ENCODE data around the gene INTS14. TPM values are rescaled to one million over a fixed set of nuclear protein-coding genes. Genes with fewer than 3 reads are reported as not detected.

The INTS14 gene
- 22.2 TPM for polyA plus RNA-seq (2013, experiment 1 of 2)
- polyA plus RNA-seq (2013, experiment 2 of 2), result 22.1 TPM

DNA sequence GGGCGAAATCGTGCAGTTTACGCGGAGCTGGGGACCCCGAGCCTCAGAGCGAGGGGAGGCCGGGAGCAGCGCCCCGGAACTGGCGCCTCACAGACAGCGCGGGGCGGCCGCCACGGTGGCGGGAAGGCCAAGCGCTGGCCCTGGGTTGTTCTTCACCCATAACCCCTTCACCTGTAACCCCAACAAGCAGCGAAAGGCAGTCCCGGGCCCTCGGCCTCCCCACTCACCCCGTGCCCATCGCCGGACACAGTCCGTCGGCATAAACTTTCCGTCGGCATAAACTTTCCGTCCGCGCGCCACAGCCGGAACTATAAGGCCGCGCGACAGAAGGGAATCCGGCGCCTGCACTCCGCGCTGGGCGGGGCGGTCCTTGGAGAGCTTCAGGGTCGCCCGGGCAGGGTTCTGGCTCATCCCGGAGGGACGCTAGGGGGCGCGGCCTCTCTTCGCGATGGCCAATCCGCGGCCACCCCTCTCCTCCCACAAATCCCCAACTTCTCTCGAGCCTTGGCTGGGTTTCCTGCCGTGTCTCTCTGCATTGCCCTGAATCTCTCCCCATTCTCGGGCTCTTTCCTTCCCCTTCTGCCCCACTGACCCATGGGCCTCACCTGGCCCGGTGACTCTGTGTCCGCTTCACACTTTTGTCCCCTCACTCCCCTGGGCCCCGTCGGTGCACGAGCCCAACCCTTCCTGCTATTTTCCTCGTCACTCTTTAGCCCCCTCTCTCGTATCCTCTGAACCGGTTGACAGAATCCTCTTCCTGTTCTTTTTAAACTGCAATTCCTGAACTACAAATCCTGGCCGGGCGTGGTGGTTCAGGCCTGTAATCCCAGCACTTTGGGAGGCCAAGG is at the start of gene INTS14:
TSS of gene INTS14 (minus strand) at position 261 of the 848 bp plus-strand sequence. CDS start 3,751 bp downstream, outside the sequence.
- Histone ChIP-seq H2BK120ac (ENCODE audit: low read depth, low read length) (peak within 1 kb of the TSS; percentile 76), H3K23ac (ENCODE audit: low read length in 2 of 2) (peak within 1 kb of the TSS in 1 of 2 experiments; percentile 74), H3K36me3 (ENCODE audit: control insufficient read depth in 1 of 2, insufficient read depth in 2 of 2, low read depth in 1 of 2, low read length in 2 of 2) (peaks cover 4 to 6% of the 10 kb centered on the region in 2 experiments), H2BK15ac (ENCODE audit: low read depth, poor library complexity, severe bottlenecking) (peak within 1 kb of the TSS; percentile 33), H3K9ac (ENCODE audit: low read length) (peak within 1 kb of the TSS; percentile 95), H3K18ac (ENCODE audit: low read depth in 1 of 2, low read length in 2 of 2) (peak within 1 kb of the TSS; percentile 84 to 89), H3K27me3 (ENCODE audit: control insufficient read depth in 1 of 2, insufficient read depth in 1 of 2, low read length in 2 of 2) (no peaks in the 10 kb centered on the region), H3K4me3 (ENCODE audit: insufficient read depth in 1 of 2, low read depth in 1 of 2, low read length in 2 of 2) (peak within 1 kb of the TSS; percentile 82 to 84), H4K91ac (ENCODE audit: low read length) (peak within 1 kb of the TSS; percentile 94), H3K9me3 (ENCODE audit: control insufficient read depth, low read length) (no peaks in the 10 kb centered on the region), H2AK5ac (ENCODE audit: low read length, severe bottlenecking) (peak within 1 kb of the TSS; percentile 83), H3K4me2 (ENCODE audit: low read length, poor library complexity, severe bottlenecking) (peak within 1 kb of the TSS; percentile 82), H3K27ac (ENCODE audit: low read length, poor library complexity, severe bottlenecking) (peak within 1 kb of the TSS; percentile 97), H2AFZ (ENCODE audit: low read depth, low read length) (peak within 1 kb of the TSS; percentile 99), H4K8ac (ENCODE audit: low read length) (peak within 1 kb of the TSS; percentile 99), H3K79me1 (replicated peaks; ENCODE audit: low read length, poor library complexity, severe bottlenecking) (peaks cover 16% of the 10 kb centered on the region), H3K4ac (ENCODE audit: low read depth in 1 of 2, low read length in 2 of 2) (peak within 1 kb of the TSS; percentile 87 to 90), H2BK12ac (ENCODE audit: low read length in 2 of 2) (no peak within 1 kb of the TSS), H3K4me1 (ENCODE audit: control insufficient read depth, insufficient read depth, low read depth, low read length) (peaks cover 18% of the 10 kb centered on the region), H3K14ac (ENCODE audit: low read length in 2 of 2) (peak within 1 kb of the TSS in 1 of 2 experiments; percentile 89), H2BK5ac (ENCODE audit: low read depth, low read length, poor library complexity, severe bottlenecking) (peak within 1 kb of the TSS; percentile 75)
- DNase-seq, result peak; percentile 97
- under 1% methylated on average over 57 of the region's 64 CpGs for WGBS

- Histone ChIP-seq H3K27me3 (ENCODE audit: control insufficient read depth in 1 of 2, insufficient read depth in 1 of 2, low read length in 2 of 2) (no peaks in the 10 kb centered on the region), H3K4ac (ENCODE audit: low read depth in 1 of 2, low read length in 2 of 2) (no peak overlapping the region)
Measured at GRCh38 chr15:65659502-65660052, 48.6 kb upstream of the INTS14 start.

DNA sequence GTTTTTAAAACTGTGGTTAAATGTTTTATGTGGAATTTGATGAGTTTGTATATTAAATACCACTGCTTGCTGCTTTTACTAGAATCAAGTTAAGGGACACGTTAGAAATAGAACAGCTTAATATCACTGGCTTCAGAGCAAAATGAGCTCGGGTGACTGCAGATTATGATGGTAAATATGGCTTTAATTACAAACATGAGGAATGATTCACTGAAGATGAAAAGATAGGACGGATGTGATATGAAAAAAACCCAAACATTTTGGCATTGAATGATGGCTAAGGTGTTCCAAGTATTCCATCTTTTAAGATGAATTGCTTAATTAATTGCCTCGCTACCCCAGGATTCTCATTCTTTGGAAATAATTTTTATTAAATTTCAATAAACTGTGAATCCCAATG is 44.5 kb upstream of the INTS14 start:
- H2BK5ac ChIP-seq (ENCODE audit: low read depth, low read length, poor library complexity, severe bottlenecking), result no peak overlapping the region
- no peak overlapping the region for H3K9ac ChIP-seq (ENCODE audit: low read length)
- H3K4me3 ChIP-seq (ENCODE audit: insufficient read depth in 1 of 2, low read depth in 1 of 2, low read length in 2 of 2), result no peak overlapping the region
- H2BK12ac ChIP-seq (ENCODE audit: low read length in 2 of 2), result no peak overlapping the region
- H2BK15ac ChIP-seq (ENCODE audit: low read depth, poor library complexity, severe bottlenecking), result no peak overlapping the region
- no peak overlapping the region for H3K14ac ChIP-seq (ENCODE audit: low read length in 2 of 2)
- H2BK120ac ChIP-seq (ENCODE audit: low read depth, low read length), result no peak overlapping the region
- no peaks in the 10 kb centered on the region for H3K27me3 ChIP-seq (ENCODE audit: control insufficient read depth in 1 of 2, insufficient read depth in 1 of 2, low read length in 2 of 2)
- H2AK5ac ChIP-seq (ENCODE audit: low read length, severe bottlenecking), result no peak overlapping the region
- no peak overlapping the region for H3K4ac ChIP-seq (ENCODE audit: low read depth in 1 of 2, low read length in 2 of 2)
- H4K8ac ChIP-seq (ENCODE audit: low read length), result no peak overlapping the region
- H3K36me3 ChIP-seq (ENCODE audit: control insufficient read depth in 1 of 2, insufficient read depth in 2 of 2, low read depth in 1 of 2, low read length in 2 of 2), result peaks cover 17 to 30% of the 10 kb centered on the region in 2 experiments
- whole genome bisulfite sequencing, result 94% methylated on average over 2 of the region's 4 CpGs
- H3K9me3 ChIP-seq (ENCODE audit: control insufficient read depth, low read length), result no peaks in the 10 kb centered on the region
- no peak overlapping the region for H3K23ac ChIP-seq (ENCODE audit: low read length in 2 of 2)
- H3K79me1 ChIP-seq (replicated peaks; ENCODE audit: low read length, poor library complexity, severe bottlenecking), result no peaks in the 10 kb centered on the region
- no peak overlapping the region for H4K91ac ChIP-seq (ENCODE audit: low read length)
- H3K4me1 ChIP-seq (ENCODE audit: control insufficient read depth, insufficient read depth, low read depth, low read length), result peaks cover 4% of the 10 kb centered on the region
- DNase-seq, result no peak
- no peak overlapping the region for H3K27ac ChIP-seq (ENCODE audit: low read length, poor library complexity, severe bottlenecking)
- no peak overlapping the region for H2AFZ ChIP-seq (ENCODE audit: low read depth, low read length)
- no peak overlapping the region for H3K18ac ChIP-seq (ENCODE audit: low read depth in 1 of 2, low read length in 2 of 2)
- H3K4me2 ChIP-seq (ENCODE audit: low read length, poor library complexity, severe bottlenecking), result no peak overlapping the region

More at GRCh38 chr15:65659502-65660052, 48.6 kb upstream of the INTS14 start:
- 83% methylated on average over 3 of the region's 4 CpGs for WGBS
- no peak overlapping the region for H3K4me2 ChIP-seq (ENCODE audit: low read length, poor library complexity, severe bottlenecking)
- no peak overlapping the region for H2BK120ac ChIP-seq (ENCODE audit: low read depth, low read length)
- no peak overlapping the region for H2BK5ac ChIP-seq (ENCODE audit: low read depth, low read length, poor library complexity, severe bottlenecking)
- no peak overlapping the region for H4K91ac ChIP-seq (ENCODE audit: low read length)
- H3K79me1 ChIP-seq (replicated peaks; ENCODE audit: low read length, poor library complexity, severe bottlenecking), result no peaks in the 10 kb centered on the region
- no peak overlapping the region for H3K27ac ChIP-seq (ENCODE audit: low read length, poor library complexity, severe bottlenecking)
- peaks cover 3% of the 10 kb centered on the region for H3K4me1 ChIP-seq (ENCODE audit: control insufficient read depth, insufficient read depth, low read depth, low read length)
- no peak for DNase-seq
- H4K8ac ChIP-seq (ENCODE audit: low read length), result no peak overlapping the region
- no peak overlapping the region for H2BK12ac ChIP-seq (ENCODE audit: low read length in 2 of 2)
- H2AK5ac ChIP-seq (ENCODE audit: low read length, severe bottlenecking), result no peak overlapping the region
- H3K18ac ChIP-seq (ENCODE audit: low read depth in 1 of 2, low read length in 2 of 2), result no peak overlapping the region
- H3K9ac ChIP-seq (ENCODE audit: low read length), result no peak overlapping the region
- H2BK15ac ChIP-seq (ENCODE audit: low read depth, poor library complexity, severe bottlenecking), result no peak overlapping the region
- H3K36me3 ChIP-seq (ENCODE audit: control insufficient read depth in 1 of 2, insufficient read depth in 2 of 2, low read depth in 1 of 2, low read length in 2 of 2), result peaks cover 7 to 22% of the 10 kb centered on the region in 2 experiments
- no peaks in the 10 kb centered on the region for H3K9me3 ChIP-seq (ENCODE audit: control insufficient read depth, low read length)
- no peak overlapping the region for H3K14ac ChIP-seq (ENCODE audit: low read length in 2 of 2)
- H2AFZ ChIP-seq (ENCODE audit: low read depth, low read length), result no peak overlapping the region
- H3K4me3 ChIP-seq (ENCODE audit: insufficient read depth in 1 of 2, low read depth in 1 of 2, low read length in 2 of 2), result no peak overlapping the region
- H3K23ac ChIP-seq (ENCODE audit: low read length in 2 of 2), result no peak overlapping the region

GRCh38 chr15:65655026-65655425 is 44.1 kb upstream of the INTS14 start:
- no peak overlapping the region for H3K27ac ChIP-seq (ENCODE audit: low read length, poor library complexity, severe bottlenecking)
- no peak overlapping the region for H2BK15ac ChIP-seq (ENCODE audit: low read depth, poor library complexity, severe bottlenecking)
- DNase-seq, result peak; percentile 25
- H3K23ac ChIP-seq (ENCODE audit: low read length in 2 of 2), result no peak overlapping the region
- no peak overlapping the region for H4K91ac ChIP-seq (ENCODE audit: low read length)
- H2BK120ac ChIP-seq (ENCODE audit: low read depth, low read length), result no peak overlapping the region
- no peak overlapping the region for H2BK12ac ChIP-seq (ENCODE audit: low read length in 2 of 2)
- no peak overlapping the region for H4K8ac ChIP-seq (ENCODE audit: low read length)
- no peaks in the 10 kb centered on the region for H3K9me3 ChIP-seq (ENCODE audit: control insufficient read depth, low read length)
- H2AFZ ChIP-seq (ENCODE audit: low read depth, low read length), result no peak overlapping the region
- no peak overlapping the region for H3K9ac ChIP-seq (ENCODE audit: low read length)
- no peaks in the 10 kb centered on the region for H3K27me3 ChIP-seq (ENCODE audit: control insufficient read depth in 1 of 2, insufficient read depth in 1 of 2, low read length in 2 of 2)
- H3K14ac ChIP-seq (ENCODE audit: low read length in 2 of 2), result no peak overlapping the region
- peaks cover 17 to 34% of the 10 kb centered on the region in 2 experiments for H3K36me3 ChIP-seq (ENCODE audit: control insufficient read depth in 1 of 2, insufficient read depth in 2 of 2, low read depth in 1 of 2, low read length in 2 of 2)
- no peak overlapping the region for H3K4me2 ChIP-seq (ENCODE audit: low read length, poor library complexity, severe bottlenecking)
- 80% methylated on average over 1 of the region's 1 CpG for WGBS
- no peak overlapping the region for H3K18ac ChIP-seq (ENCODE audit: low read depth in 1 of 2, low read length in 2 of 2)
- H3K4ac ChIP-seq (ENCODE audit: low read depth in 1 of 2, low read length in 2 of 2), result no peak overlapping the region
- H3K4me3 ChIP-seq (ENCODE audit: insufficient read depth in 1 of 2, low read depth in 1 of 2, low read length in 2 of 2), result no peak overlapping the region
- H2BK5ac ChIP-seq (ENCODE audit: low read depth, low read length, poor library complexity, severe bottlenecking), result no peak overlapping the region
- H2AK5ac ChIP-seq (ENCODE audit: low read length, severe bottlenecking), result no peak overlapping the region
- peaks cover 4% of the 10 kb centered on the region for H3K4me1 ChIP-seq (ENCODE audit: control insufficient read depth, insufficient read depth, low read depth, low read length)
- H3K79me1 ChIP-seq (replicated peaks; ENCODE audit: low read length, poor library complexity, severe bottlenecking), result no peaks in the 10 kb centered on the region
